SKM-1 treated with dmso at 0.1 percent for 144 hours (cell line): Measurements from ENCODE around the gene SOBP.
A peak's percentile ranks its signal among the peaks of the same experiment; 100 is the strongest.

ENCODE experiments used
- DNase-seq: peaks from one replicate; lab custom pipeline; 2025; ENCODE audit not compliant: unreplicated experiment; lab: John Stamatoyannopoulos, UW

Gene SOBP

DNA sequence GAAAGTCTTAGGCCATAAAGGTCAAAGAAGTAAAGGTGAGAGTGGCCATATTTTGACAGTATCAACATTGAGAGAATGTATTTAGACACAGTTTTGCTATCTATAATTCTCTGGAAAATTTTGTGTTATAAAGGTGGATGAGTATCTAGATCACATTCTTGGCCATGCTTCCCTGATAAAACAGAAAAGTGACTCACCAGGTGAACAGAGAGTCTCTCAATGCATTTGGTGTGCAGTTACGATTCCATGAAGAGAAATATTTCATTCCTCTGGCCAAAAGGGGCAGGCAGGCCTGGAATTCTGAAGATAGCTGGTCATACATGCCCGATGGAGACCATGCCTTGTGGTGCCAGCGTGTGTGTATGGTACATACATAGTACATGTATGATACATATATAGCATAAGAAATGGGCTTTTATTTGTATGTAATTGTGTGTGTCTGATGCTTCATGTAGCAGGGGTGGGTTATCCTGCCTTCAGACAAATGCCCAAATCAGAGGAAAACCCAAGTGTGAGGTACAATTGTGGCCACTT is 164.0 kb downstream of the SOBP start:
- no peak for DNase-seq

DNA sequence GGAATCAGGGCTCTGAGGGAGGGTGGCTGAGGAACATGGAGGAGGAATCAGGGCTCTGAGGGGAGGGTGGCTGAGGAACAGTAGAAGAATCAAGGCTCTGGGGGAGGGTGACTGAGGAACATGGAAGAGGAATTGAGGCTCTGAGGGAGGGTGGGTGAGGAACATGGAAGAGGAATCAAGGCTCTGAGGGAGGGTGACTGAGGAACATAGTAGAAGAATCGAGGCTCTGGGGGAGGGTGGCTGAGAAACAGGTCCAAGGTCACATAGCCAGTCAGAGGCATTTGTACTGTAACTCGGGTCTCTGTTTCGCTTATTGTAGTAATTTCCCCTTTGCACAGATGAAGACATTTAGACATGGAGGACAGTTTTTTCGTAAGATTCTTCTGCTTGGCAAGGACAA is 164.8 kb downstream of the SOBP start:
- no peak for DNase-seq

DNA sequence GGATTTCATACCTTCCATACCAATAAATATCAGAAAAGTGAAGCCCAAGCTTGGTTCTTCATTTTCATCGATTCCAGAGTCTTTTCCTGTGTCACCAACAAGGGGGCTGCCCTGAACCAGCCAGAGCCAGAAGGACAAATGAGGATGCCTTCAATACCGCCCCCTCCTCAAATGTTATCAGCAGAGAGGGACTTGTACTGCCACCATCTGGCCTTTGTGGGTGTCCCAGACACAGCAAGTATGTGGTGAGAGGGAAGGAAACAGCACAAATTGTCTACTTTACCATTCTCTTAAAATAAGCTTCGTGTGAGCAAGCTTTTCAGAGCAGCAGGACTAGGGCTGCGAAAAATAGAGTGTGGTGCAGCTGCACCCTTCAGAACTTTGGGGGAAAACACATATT is 165.3 kb downstream of the SOBP start:
- DNase-seq: no peak

DNA sequence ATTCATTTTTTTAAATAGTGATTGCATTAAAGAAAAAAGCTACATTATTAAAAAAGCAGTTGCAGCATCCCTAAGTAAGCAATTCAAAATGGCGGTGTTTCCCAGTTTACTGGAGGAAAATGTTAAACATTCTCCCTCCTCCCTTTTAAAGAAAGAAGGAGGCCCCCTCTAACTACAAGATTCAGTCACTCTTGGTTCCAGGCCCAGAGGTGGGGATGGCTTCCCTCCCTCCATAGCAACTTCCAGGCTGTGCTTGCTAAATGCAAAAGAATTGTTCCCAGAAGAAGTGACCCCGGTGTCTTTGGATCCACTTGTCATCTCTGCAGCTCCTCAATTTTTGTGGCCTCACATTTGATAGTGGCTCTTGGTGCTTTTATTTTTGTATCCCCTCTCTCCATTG is 165.9 kb downstream of the SOBP start:
- no peak for DNase-seq

DNA sequence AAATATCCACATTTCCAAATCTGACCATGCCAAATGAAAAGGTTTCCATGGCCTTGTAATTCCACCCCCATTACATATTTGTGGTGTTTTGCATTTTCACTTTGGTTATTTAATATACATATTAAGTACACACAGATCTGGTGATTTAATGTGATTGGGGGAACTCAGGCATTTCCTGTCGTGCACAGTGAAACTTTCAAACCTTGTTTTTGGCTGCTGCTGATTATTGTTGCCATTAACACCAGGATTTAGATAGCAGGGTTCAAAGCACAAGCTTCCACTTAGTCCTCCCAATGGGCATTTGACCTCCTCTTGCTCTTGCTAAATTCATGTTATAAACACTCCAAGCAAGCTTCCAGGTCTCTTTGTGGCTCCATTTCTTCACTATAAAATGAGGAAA is 166.5 kb downstream of the SOBP start:
- DNase-seq: no peak

DNA sequence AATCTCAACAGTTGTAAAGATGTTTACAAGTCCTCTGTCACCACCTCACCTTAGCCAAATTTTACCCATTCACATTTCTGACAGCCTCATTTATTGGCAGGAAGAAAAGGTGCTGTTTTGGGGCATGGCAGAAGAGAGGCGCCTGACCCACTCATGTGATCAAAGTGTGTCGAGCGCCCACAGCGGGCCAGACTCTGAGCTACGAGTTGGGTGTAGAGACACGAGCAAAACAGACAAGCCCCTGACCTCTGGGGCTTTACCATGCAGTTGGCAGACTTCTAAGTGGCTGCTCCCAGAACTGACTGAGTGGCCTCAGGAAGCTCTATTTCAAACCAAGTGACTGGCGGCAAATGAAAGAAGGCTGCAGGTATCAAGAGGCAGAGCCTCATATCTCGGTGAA is 167.0 kb downstream of the SOBP start:
- DNase-seq: no peak

DNA sequence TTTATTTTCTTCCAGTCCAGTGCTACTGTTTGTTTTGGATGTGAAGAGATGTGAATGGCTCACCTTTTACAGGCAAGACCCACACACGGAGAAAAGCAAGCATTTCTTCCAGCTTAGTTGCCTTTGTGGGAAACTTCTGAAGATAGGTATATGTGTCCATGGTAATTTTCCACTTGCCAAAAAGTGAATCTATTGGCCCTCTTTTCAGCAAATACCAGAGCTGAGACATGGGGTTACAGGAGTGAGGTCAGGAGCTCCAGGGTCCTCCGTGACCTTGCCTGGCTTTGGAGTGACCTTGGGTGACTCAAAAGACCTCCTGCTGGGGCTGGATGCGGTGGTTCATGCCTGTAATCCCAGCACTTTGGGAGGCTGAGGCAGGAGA is 167.4 kb downstream of the SOBP start:
- DNase-seq: no peak

DNA sequence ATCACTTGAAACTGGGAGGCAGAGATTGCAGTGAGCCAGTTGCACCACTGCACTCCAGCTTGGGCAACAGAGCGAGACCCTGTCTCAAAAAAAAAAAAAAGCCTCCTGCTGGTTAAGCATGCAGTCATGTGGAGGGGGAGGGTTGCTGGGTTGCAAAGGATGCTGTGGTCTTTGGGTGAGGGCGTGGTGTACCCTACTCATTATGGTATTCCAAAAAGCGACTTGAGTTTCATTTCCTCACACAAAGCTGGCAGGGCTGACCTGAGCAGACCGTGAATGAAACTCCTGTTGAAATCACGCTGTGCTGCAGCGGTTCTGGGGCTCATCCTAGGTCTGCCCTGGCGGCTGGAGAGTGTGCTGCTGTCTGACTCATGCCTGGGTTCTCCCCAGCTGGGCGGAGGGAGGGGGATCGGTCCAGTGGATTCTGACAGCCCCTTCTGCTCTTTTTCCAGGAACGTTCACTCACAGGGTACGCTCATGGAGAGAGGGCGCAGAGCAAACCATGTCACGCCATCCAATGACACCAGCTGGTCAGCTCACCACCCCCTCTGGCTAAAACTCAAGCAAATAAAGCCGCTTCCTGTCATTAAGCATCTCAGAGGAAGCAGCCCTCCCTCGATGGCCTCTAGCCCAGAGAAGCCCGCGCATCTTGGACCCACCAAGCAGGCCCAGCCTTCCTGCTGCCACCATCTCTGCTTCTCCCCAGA is 168.0 kb downstream of the SOBP start:
- DNase-seq: peak; percentile 58

DNA sequence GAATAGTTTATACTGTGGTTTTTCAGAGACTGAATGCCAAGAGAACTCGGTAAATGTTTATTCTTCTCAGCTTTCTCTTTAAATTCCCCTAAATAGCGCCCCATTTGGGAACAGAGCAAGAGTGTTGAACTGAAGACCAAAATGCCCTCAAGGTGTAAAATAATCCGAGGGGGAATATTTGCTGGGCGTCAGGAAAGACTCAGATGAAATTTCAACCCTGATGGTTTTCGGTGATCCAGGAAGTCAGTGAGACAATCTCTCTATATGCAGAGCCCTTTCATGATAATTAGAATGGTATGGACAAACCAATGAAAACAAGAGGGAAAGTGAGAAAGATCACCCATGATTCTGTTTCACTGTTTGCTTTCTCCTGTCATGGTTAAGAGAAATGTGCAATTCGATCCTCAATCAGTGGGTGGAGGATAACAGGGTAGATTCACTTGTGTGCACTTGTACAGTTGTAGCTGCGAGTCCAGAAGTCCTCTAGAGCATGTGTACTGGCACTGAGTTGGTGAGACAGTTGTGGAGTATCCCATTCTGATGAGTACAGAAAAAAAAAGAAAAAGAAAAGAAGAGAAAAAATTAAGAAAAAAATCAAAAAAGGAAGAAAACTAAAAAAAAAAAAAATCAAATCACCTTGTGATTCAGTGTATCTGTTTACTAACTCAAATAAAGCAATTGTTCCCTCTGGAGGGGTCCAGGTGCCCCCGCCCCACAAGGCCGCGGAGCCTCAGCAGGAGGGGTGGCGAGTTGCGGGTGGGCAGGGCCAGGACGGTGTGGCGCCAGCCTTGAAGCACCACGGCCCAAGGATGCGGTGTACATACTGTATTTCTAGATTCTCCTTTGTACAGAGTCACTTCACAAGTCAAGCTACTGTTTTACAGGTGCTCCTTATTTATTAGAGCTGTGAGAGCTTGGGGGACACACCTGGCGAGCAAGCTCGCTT is 169.3 kb downstream of the SOBP start:
- DNase-seq: no peak

DNA sequence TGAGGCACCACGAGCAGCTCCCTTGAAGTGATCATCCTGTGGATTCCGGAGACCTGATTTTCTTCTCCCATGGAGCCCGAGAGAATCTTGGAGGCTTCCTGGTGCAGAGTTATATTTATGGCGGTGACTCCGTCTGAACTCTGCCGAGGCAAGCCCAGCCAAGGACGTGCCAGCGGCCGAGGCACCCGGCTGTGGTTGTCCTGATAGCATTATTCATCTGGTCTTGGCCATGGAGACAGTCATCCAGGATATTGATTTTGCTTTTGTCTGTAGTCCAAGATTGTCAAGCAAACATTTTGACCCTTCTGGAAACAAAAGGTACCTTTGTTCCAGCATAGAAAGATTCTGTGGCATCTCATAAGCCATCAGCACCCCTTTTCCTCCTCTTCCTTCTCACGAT is 170.9 kb downstream of the SOBP start:
- DNase-seq: no peak

DNA sequence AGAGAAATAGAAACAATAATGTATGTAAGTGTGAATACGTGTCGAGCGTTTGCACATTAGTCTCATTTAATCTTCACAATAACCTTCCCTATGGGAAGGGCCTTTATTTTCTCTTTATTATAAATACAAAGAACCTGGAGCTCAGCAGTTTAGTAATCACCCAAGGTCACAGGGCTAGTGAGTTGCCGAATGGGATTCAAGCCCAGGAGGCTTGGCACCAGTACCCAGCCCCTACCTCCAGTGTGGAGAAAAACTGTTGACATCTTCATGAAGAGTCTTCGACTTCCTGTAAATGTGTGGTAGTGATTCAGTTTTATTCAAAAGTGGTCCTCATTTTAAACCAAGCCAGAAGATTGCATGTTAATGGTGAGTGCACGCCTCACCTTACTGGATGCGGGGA is 171.4 kb downstream of the SOBP start:
- DNase-seq: no peak

DNA sequence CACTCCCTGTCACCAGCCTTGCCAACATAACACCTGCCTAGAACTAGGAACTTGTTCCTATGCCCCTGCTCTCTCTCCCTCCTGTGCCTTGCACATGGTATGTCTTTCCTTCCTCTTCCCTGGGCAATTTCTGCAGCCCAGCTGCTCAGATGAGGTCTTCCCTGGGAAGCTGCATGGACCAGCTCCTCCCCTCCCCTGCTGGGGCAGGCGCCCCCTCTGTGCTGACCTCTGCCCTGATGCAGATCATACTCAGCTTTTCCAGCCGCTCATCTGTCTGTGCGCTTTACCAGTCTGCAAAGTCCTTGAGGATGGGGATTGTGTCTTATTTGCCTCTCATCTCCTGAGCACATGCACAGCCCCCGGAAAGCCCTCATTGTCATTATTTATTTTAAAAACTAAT is 172.4 kb downstream of the SOBP start:
- no peak for DNase-seq

DNA sequence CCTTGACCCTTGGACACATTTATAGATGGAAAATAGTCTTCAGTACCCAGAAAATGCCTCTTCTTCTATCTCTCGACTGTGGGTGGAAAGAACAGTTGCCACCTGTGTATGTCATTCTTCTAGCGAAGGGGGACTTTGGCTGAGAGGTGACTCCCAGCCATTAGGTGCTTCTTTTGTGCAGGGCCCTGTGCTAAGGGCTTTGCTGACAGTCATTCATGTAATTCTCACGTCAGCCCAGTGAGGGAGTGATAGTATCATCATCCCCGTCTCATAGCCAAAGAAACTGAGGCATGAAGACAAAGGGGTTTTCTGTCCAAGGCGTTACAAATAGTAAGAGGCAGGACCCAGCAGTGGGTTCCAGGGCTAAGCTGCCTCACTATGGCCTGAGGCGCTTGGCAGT is 173.4 kb downstream of the SOBP start:
- no peak for DNase-seq

DNA sequence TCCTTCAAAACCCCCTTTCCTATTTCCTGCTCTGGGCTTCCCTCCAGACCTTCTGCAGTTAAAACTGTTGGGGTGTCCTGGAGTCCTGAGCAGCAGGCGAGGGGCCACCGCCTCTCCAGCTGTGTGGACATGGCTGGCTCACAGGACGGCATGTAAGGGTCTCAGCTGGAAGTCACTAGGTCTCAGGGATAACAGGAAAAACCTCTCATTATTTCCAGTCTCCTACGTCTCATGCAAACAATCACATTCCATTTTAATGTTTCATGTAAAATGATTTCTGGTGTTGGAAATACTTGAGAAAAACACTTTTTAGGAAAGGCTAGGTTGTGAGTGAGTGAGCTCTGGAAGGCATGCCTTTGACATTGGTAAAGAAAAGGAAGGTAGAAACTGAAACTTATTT is 175.5 kb downstream of the SOBP start:
- DNase-seq: no peak

DNA sequence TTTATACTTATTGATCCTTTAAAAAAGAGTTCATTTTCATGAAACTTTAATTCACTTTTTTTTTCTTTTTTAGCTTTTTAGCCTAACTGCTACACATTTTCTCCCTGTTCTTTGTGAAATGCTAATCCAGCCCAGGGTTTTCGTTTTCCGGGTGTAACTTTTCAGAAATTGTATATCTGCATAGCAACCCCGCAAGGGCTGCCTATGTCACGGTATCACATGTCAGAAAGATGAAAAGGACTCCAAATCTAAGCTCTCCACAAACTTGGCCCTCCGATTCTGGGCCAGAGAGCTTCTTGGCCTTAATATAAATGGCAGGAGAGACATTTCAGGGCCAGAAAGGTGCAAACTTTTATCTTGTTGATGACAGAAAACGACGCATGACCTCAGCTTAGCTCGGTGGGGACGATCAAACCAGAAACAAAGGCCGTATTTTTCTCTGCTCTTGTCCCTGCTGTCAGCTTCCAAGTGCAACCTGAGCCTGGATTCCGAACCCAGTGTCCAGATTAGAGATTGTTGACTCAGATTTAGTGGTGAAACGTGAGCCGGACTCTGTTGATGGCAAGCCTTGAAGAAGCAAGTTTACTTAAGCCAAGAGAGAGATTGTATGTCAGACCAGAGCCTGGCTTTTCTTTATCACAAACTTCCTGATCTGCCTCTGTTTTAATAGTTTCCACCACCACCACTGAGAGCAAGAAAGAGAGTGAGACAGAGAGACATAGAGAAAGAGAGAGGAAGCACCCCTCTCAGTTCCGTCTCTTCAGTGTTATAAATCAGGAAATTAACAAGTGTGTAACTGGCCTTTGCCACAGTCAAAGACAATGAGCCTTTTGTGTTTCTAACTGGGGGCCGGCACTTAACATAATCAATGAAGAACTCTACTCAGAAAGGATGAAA is 176.4 kb downstream of the SOBP start:
- no peak for DNase-seq

DNA sequence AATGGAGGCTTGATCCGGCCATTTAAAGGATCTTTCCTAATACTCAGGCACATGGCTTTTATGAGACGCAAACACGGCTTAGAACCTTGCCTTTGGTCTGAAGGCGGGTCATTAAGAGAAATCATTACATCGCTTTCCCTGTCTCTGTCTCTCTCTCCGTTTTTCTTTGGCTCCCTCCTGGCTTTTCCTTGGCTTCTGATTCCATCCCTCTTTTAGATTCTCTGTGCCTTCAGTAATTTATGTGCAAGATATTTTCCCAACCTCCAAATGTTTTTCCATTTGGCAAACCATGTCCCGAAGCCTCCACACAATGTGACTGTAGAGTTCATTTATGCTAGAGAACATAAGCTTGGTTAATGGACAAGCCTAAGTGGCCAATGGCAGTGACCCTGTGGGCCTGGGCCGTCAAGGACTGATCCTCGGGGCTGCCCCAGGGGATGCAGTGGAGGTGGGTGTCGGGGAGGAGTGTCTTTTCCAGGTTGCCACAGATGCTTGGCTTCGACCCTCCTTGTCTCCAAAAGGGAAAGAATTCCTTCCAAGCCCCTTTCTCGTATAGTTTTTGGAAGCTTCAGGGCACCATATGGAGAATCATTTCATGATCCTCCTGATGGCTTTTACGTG is 177.2 kb downstream of the SOBP start:
- no peak for DNase-seq

DNA sequence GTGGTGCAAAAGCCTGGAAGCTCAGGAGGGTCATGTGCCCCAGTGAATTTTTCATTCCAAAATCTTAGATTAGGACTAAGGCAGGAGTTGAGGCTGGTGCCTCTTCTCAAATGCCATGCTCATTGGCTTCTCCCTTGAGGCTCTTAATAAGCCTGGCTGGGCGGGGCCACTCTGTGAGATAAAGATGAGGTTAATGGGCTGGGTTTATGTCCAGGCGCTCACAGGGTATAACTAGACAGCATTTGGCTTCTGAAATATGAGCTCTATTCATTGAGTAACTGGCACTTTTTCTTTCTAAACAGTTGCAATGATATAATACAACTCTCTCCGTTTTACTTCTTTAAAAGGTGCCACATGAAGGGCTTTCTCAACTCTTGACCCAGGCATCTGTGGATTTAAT is 177.9 kb downstream of the SOBP start:
- no peak for DNase-seq

DNA sequence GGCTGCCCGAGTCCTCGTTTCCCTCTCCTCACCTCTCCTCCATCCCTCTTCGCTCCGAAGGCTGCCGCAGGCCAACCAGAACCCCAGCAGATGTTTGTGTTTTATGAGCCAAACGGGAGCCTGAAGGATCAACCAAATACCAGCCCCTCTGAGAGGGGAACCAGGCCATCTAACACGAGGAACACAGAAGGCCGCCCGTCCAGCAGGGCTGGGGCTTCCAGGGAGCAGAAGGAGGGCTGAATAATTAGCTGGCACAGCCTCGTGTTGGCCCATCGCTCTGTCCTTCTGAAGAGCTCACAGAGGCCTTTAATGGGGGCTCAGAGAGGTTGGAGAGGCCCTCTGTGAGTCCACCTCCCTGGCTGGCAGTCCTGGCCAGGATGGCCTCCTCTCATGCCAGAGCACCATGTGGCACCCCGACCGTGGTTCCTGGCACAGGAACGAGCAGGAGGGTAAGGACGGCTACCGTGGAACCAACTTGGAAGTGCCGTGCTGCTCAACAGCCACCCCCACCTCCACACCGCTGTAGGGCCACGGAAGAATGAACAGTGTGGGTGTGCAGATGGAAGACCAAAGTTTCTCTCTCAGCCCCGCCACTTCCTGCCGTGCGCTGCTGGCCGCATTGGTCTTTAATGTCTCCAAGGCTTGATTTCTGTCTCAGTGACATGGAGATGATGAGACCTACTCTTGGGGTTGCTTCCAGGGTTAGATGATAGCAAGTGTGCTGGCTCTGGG is 179.0 kb downstream of the SOBP start:
- no peak for DNase-seq

DNA sequence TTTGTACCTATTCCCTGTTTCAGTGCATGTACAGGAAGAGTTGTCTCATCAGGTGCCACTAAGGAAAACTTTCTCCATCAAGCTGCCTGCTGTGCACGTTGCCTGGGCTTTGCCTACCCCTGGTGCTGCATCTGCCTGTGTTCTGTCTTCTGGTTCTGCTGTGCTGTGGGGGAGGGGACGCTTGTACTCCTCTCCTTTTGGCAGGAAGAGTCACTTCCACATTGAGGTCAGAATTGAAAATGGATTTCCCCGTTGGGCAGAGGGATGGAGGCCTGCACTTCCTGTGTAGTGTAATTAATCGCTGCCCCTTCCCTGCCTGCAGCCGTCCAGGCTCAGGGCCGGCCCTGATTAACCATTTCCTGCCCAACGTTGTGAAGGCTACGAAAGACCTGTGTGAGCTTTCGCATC is 180.9 kb downstream of the SOBP start:
- DNase-seq: peak; percentile 87

DNA sequence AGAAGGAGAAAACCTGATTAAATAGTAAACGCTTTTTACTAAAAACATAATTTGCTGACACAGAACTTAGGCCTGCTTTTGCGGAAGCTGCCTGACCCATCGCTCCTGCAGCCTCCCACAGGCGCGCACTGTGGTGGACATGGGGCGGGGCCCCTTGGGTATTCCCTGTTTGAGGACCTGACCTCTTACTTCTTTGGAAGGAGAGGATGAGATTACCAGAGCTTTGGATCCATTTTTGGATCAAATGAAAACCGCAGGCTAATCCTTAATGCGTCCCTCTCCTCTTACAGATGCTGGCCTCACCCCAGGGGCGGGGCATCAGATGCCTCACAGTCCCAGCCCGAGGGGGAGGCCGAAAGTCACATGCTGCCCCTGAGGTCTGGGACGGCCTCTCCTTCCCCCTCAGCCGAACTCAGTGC is 183.2 kb downstream of the SOBP start:
- no peak for DNase-seq
